HepG2 (cell line): ENCODE results near the gene WDR26. TPM values are rescaled to one million over a fixed set of nuclear protein-coding genes. Genes with fewer than 3 reads are reported as not detected.
A peak's percentile ranks its signal among the peaks of the same experiment; 100 is the strongest.

Experiments
- ATAC-seq: fragments of 200-7000 bp; cut with Tn5 transposase; 3 replicates; pipeline ENCODE4 v1.9.1; 2020; ENCODE audit warnings: mild to moderate bottlenecking, moderate library complexity
- BruUV-seq: library from RNA; stranded (reverse); fragments of 400-500 nt; replicated peaks from 2 replicates; lab custom pipeline; 2021; lab: Mats Ljungman, UMichigan
- CTCF ChIA-PET: fragments of 300-600 bp; formaldehyde crosslinking; extraction: SDS; loops from one replicate; lab custom pipeline; 2021; ENCODE audit warnings: low total read pairs, inconsistent platforms, low intra/inter-chr PET ratio; lab: Yijun Ruan, JAX
- POLR2A ChIA-PET: fragments of 350-600 bp; sonication (Branson Sonifier 250); formaldehyde crosslinking; loops from one replicate; lab custom pipeline; 2020; ENCODE audit warnings: antibody characterized with exemption, inconsistent platforms; lab: Yijun Ruan, JAX
- DNase-seq: peaks from one replicate; pipeline ENCODE4 v3.0.0-alpha.2; 2015; ENCODE audit warnings: low spot score
- FAIRE-seq: peaks from 3 replicates; lab custom pipeline; 2011; peaks lifted over from hg19 to GRCh38; lab: Jason Lieb, UNC
- H2AFZ ChIP-seq: one replicate; pipeline ENCODE4 v1.6.1; 2011; ENCODE audit warnings: low read length, inconsistent platforms
- H3K27ac ChIP-seq: fragments of 300-600 bp; 3 replicates; pipeline ENCODE4 v1.8.0; 2011; ENCODE audit warnings: mixed run types, mild to moderate bottlenecking, mixed read lengths, low read length, inconsistent platforms; ENCODE audit not compliant: insufficient read depth; ENCODE audit errors: extremely low read length
- H3K27me3 ChIP-seq, 2 experiments: fragments of 200-600 bp in 1 of 2; 2 replicates in 1 of 2; 3 replicates in 1 of 2; pipeline versions ENCODE4 v1.6.0 to v1.8.0; 2011; ENCODE audit warnings: low read length in 2 of 2, mild to moderate bottlenecking in 2 of 2, moderate library complexity in 2 of 2, inconsistent platforms in 1 of 2; ENCODE audit not compliant: insufficient read depth in 2 of 2, control insufficient read depth in 1 of 2
- H3K36me3 ChIP-seq, 2 experiments: fragments of 200-600 bp in 1 of 2; replicated peaks in 1 of 2; 2 replicates in 1 of 2; 3 replicates in 1 of 2; pipeline versions ENCODE4 v1.5.1 to v1.8.0; 2011; ENCODE audit warnings: low read length in 2 of 2, inconsistent platforms in 1 of 2; ENCODE audit not compliant: insufficient read depth in 2 of 2, control insufficient read depth in 1 of 2
- H3K4me1 ChIP-seq: 2 replicates; pipeline ENCODE4 v1.5.1; 2012; ENCODE audit warnings: low read length, inconsistent platforms; ENCODE audit not compliant: insufficient read depth
- H3K4me2 ChIP-seq: 2 replicates; pipeline ENCODE4 v1.6.0; 2011; ENCODE audit warnings: low read depth, low read length, inconsistent platforms
- H3K4me3 ChIP-seq, 3 experiments: fragments of 200-600 bp in 1 of 3; sonication (generic), shearing (Covaris generic) in 1 of 3; replicated peaks in 1 of 3; 2 replicates each; pipeline ENCODE4 v1.5.1; 2011 to 2016; ENCODE audit warnings: low read length in 3 of 3, inconsistent platforms in 2 of 3, low read depth in 2 of 3, mild to moderate bottlenecking in 2 of 3, control low read depth in 1 of 3, mixed read lengths in 1 of 3; ENCODE audit not compliant: insufficient read depth in 1 of 3
- H3K79me2 ChIP-seq: one replicate; pipeline ENCODE4 v1.6.1; 2011; ENCODE audit warnings: low read length, inconsistent platforms; ENCODE audit not compliant: insufficient read depth
- H3K9ac ChIP-seq: 2 replicates; pipeline ENCODE4 v1.6.0; 2011; ENCODE audit warnings: mild to moderate bottlenecking, low read depth, low read length, inconsistent platforms; ENCODE audit not compliant: insufficient read depth
- H3K9me3 ChIP-seq: 2 replicates; pipeline ENCODE4 v1.5.1; 2012; ENCODE audit warnings: mild to moderate bottlenecking, low read length
- H4K20me1 ChIP-seq: 2 replicates; pipeline ENCODE4 v1.6.0; 2011; ENCODE audit warnings: inconsistent platforms, mild to moderate bottlenecking, low read length, moderate library complexity; ENCODE audit not compliant: insufficient read depth
- ARID5B ChIP-seq: IDR thresholded peaks from 2 replicates; pipeline ENCODE4 v1.4.0; 2020; ENCODE audit warnings: mild to moderate bottlenecking, missing genetic modification reagents
- CEBPB ChIP-seq: IDR thresholded peaks from 2 replicates; pipeline ENCODE4 v1.6.1; 2011; ENCODE audit warnings: low read depth, low read length, improper control_type of control experiment, borderline replicate concordance
- CEBPG ChIP-seq: IDR thresholded peaks from 2 replicates; pipeline ENCODE4 v1.6.1; 2016
- GATAD2A ChIP-seq: IDR thresholded peaks from 2 replicates; pipeline ENCODE4 v1.6.1; 2016
- HDAC6 ChIP-seq: fragments of 200-600 bp; sonication (generic); IDR thresholded peaks from 2 replicates; pipeline ENCODE4 v1.7.0; 2017; ENCODE audit warnings: mild to moderate bottlenecking, antibody characterized with exemption, low read length, low read depth
- KAT7 ChIP-seq: IDR thresholded peaks from 2 replicates; pipeline ENCODE4 v1.6.1; 2018; ENCODE audit warnings: borderline replicate concordance, missing compliant biosample characterization
- SKI ChIP-seq: fragments of 450-650 bp; IDR thresholded peaks from one replicate; pipeline ENCODE4 v1.6.1; 2018; ENCODE audit warnings: mild to moderate bottlenecking; ENCODE audit not compliant: partially characterized antibody
- ZBTB33 ChIP-seq: sonication (generic); formaldehyde crosslinking; IDR thresholded peaks from 2 replicates; pipeline ENCODE4 v1.4.0; 2020; ENCODE audit warnings: missing genetic modification reagents
- WGBS: methylation state at CpG from one replicate; pipeline ENCODE4 v1.1.6; 2017; ENCODE audit warnings: low lambda C conversion rate; 5-methylcytosine and 5-hydroxymethylcytosine counted together
- in situ Hi-C: cut with HindIII; loops from 2 replicates; pipeline ENCODE4 v1.10.0; 2017; ENCODE audit warnings: low pct_unique_long_range_greater_than_20kb; ENCODE audit not compliant: extremely low pct_ligation_motif_present
- intact Hi-C: fragments of 100-400 bp; cut with micrococcal nuclease; formaldehyde crosslinking; loops from one replicate; pipeline ENCODE4 v1.10.0; 2022; ENCODE audit not compliant: unreplicated experiment
- polyA plus RNA-seq, 8 experiments: library from polyadenylated mRNA; depleted of rRNA in 3 of 8; stranded (reverse) in 7 of 8; unstranded in 1 of 8; fragments of >200 nt; fragmentation: Illumina TruSeq in 4 of 8; extraction: Trizol in 4 of 8; gene quantifications; 2 replicates each; pipeline versions ENCODE4 v1.2.1 to v1.2.3, GENCODE V29; 2011 to 2016; ENCODE audit warnings: low read depth in 4 of 8, missing spikeins in 1 of 8, mixed read lengths in 1 of 8; ENCODE audit not compliant: insufficient read depth in 1 of 8
- total RNA-seq, 5 experiments: library from RNA; depleted of rRNA; stranded (reverse); fragments of >200 nt; fragmentation: Illumina TruSeq; extraction: Trizol; gene quantifications; 2 replicates each; pipeline ENCODE4 v1.2.3, GENCODE V29; 2016; ENCODE audit warnings: low read depth in 1 of 5

WDR26 gene
- total and polyA plus RNA-seq, 2 of the 13 experiments (the other 11 are each of a cell fraction or from before 2014, with no cell fraction given) = 13.2 to 23.7 TPM

- no peak for TF ChIP-seq ZBTB33 (CRISPR knock-in tag)
- TF ChIP-seq, all 625 proteins: peak for 0
Measured at GRCh38 chr1:224358237-224358636, 76.4 kb downstream of the WDR26 start (continued).

GRCh38 chr1:224357626-224358124, 76.9 kb downstream of the WDR26 start:
- TF ChIP-seq CEBPG (CRISPR knock-in tag) (peak; percentile 68), CEBPB (peak; percentile 87), GATAD2A (CRISPR knock-in tag) (0 out of 2 replicates have a peak, but pooled peaks have one; percentile 15), ARID5B (0 out of 2 replicates have a peak, but pooled peaks have one; percentile 3), KAT7 (CRISPR knock-in tag) (no peak), SKI (no peak), HDAC6 (no peak)
- no peak overlapping the region for H2AFZ ChIP-seq
- H4K20me1 ChIP-seq = 0 out of 2 replicates have a peak, but pooled peaks cover 2% of the 10 kb centered on the region
- ATAC-seq = peak; percentile 37
- POLR2A ChIA-PET = interaction anchor here (1.9 kb wide), 1 partner anchor 28 kb away, joined by 5 read pairs; the partner anchor contains the start of gene NVL
- H3K27ac ChIP-seq = peak overlapping the region; percentile 43
- H3K4me1 ChIP-seq = peaks cover 48% of the 10 kb centered on the region
- no peaks in the 10 kb centered on the region for H3K36me3 ChIP-seq
- intact Hi-C loops (loop anchor here (5.0 kb wide), 1 partner anchor 100 kb away; no protein-coding TSS in a partner anchor), in situ Hi-C loops (no loop called here)
- 8% methylated on average over 9 of the region's 9 CpGs for WGBS
- DNase-seq = peak; percentile 30
- H3K4me2 ChIP-seq = peak overlapping the region; percentile 88
- CTCF ChIA-PET = no interaction called here
- peaks cover 32% of the 10 kb centered on the region for H3K79me2 ChIP-seq
- peak overlapping the region; percentile 72 for H3K9ac ChIP-seq
- FAIRE-seq = no peak
- H3K27me3 ChIP-seq = no peaks in the 10 kb centered on the region; a peak in 1 of 5 replicates
- no peaks in the 10 kb centered on the region for H3K9me3 ChIP-seq
- no TSS peak for BruUV-seq
- H3K4me3 ChIP-seq = peak overlapping the region; percentile 71 to 95 (median 90)
